Choroid plexus epithelial cell (primary cell): ENCODE results near the gene PCSK2.
A peak's percentile ranks its signal among the peaks of the same experiment; 100 is the strongest.

Source experiments
- DNase-seq: peaks from one replicate; pipeline ENCODE4 v3.0.0-alpha.2; 2010; ENCODE audit warnings: low read depth
- H3K4me3 ChIP-seq: 2 replicates; pipeline ENCODE4 v1.5.1; 2011; ENCODE audit warnings: low read depth, mild to moderate bottlenecking, control low read depth, low read length, moderate library complexity
- TF ChIP-seq, protein P1 (sequence below): conservative IDR thresholded peaks from 2 replicates; pipeline ENCODE4 v1.5.1; 2011; ENCODE audit warnings: low read depth, mild to moderate bottlenecking, control low read depth, inconsistent platforms, low read length, moderate library complexity

The PCSK2 gene

DNA sequence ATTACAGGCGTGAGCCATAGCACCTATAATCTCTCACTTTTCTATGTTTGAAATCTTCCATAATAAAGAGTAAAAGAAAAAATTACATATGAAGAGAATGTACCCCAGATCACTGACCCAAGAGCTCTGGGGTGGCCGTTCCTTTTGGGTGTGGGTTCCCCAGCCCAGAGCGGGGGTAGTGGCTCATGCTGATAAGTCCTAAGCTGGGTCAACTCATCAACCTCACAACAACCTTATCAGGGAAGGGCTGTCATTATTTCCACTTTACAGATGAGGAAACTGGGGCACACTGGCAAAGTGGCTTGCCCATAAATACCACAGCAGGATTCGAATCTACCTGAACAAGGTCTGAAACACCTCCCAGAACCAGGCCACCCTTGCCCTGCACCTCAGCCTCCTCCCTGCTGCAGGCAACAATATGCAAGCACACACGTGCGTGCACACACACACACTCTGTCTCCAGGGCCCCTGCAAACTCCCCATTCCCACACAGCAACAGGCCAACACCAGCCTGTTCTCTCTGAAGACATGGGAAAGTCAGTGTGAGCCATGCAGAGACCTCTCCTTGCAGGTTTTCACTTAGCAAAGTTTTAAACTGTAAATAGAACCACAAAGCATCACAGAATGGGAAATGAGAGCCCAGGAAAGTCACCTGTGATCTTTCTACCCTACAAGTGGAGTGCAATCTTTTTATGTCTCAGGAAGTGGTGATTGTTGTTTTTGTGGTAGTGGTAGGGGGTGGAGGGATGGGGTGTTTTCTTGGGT lies 276.6 kb downstream of the PCSK2 start:
- no peak for DNase-seq
- TF ChIP-seq, protein P1, sequence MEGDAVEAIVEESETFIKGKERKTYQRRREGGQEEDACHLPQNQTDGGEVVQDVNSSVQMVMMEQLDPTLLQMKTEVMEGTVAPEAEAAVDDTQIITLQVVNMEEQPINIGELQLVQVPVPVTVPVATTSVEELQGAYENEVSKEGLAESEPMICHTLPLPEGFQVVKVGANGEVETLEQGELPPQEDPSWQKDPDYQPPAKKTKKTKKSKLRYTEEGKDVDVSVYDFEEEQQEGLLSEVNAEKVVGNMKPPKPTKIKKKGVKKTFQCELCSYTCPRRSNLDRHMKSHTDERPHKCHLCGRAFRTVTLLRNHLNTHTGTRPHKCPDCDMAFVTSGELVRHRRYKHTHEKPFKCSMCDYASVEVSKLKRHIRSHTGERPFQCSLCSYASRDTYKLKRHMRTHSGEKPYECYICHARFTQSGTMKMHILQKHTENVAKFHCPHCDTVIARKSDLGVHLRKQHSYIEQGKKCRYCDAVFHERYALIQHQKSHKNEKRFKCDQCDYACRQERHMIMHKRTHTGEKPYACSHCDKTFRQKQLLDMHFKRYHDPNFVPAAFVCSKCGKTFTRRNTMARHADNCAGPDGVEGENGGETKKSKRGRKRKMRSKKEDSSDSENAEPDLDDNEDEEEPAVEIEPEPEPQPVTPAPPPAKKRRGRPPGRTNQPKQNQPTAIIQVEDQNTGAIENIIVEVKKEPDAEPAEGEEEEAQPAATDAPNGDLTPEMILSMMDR, result no peak
- no peak overlapping the region for H3K4me3 ChIP-seq

DNA sequence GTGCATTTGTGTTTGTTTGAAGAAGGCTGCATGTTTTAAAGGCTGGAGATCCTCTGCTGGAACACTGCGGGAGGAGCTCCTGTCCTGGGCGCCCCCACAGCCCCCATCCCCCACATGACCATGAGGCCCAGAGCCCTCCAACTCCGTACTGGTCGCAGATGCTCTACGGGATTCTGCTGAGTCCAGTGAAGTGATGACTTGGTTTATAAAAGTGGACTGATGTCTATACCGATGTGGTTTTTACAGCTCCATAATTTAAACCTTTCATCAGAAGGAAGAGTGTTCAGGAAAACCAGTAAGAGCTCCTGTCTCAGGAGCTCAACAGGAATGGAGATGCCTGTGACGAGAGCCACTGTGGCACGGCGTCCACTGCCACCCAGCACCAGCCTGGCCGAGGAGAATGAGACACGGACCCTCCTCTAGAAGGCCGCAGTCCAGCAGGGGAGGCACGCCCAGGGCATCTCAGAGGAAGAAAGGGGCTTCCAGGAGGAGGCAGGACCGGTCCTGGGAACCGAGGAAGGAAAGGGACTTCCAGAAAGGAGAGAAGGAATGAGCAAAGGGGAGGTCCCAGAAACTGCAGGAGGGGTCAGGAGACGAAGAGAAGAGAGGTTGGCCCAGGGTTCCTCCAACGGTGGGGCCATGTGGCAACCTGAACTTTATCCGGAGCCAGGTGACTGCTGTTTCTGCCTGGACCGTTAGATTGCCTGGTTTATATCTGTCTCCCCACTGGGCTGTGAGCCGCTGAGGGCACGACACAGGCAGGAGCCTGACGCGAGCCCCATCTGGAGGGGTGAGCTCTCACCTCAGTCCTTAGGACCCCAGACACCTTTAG lies 277.4 kb downstream of the PCSK2 start:
- peak overlapping the region; percentile 29 for H3K4me3 ChIP-seq
- no peak for DNase-seq
- TF ChIP-seq, protein P1, result no peak

GRCh38 chr20:17504898-17505635 lies 278.2 kb downstream of the PCSK2 start:
- peak; percentile 73 for DNase-seq
- TF ChIP-seq, protein P1, result peak; percentile 59
- peak overlapping the region; percentile 61 for H3K4me3 ChIP-seq

- DNase-seq, result peak; percentile 55
- TF ChIP-seq, protein P1, result no peak
- H3K4me3 ChIP-seq, result no peak overlapping the region
Observed at GRCh38 chr20:17505636-17506517, 279.0 kb downstream of the PCSK2 start.

- no peak overlapping the region for H3K4me3 ChIP-seq
- TF ChIP-seq, protein P1, result no peak
- no peak for DNase-seq
Observed at GRCh38 chr20:17507032-17507431, 280.2 kb downstream of the PCSK2 start.

GRCh38 chr20:17507531-17507930 lies 280.7 kb downstream of the PCSK2 start:
- no peak overlapping the region for H3K4me3 ChIP-seq
- TF ChIP-seq, protein P1, result no peak
- DNase-seq, result no peak
